ENCODE data around the gene CCDC201.

Gene CCDC201

GRCh38 chr7:45898222-45898621 lies 25.3 kb upstream of the CCDC201 start:
- no peak for TF ChIP-seq CTCF (IDR thresholded peaks at IDR 0.05; ENCODE audit: extremely low read depth, insufficient read depth, missing control alignments)
- in situ Hi-C loops (cut with MboI; ENCODE audit: low pct_unique_long_range_greater_than_20kb, low sequenced_read_pairs, unreplicated experiment) = no loop called here
- no peak for DNase-seq (ENCODE audit: low spot score)

GRCh38 chr7:45897042-45897690 lies 24.3 kb upstream of the CCDC201 start:
- no peak for TF ChIP-seq CTCF (IDR thresholded peaks at IDR 0.05; ENCODE audit: extremely low read depth, insufficient read depth, missing control alignments)
- in situ Hi-C loops (cut with MboI; ENCODE audit: low pct_unique_long_range_greater_than_20kb, low sequenced_read_pairs, unreplicated experiment) = no loop called here
- DNase-seq (ENCODE audit: low spot score) = no peak

- no peak for DNase-seq (ENCODE audit: low spot score)
- in situ Hi-C loops (cut with MboI; ENCODE audit: low pct_unique_long_range_greater_than_20kb, low sequenced_read_pairs, unreplicated experiment) = no loop called here
- TF ChIP-seq CTCF (IDR thresholded peaks at IDR 0.05; ENCODE audit: extremely low read depth, insufficient read depth, missing control alignments) = no peak
Measured at GRCh38 chr7:45894665-45895062, 21.8 kb upstream of the CCDC201 start.

- in situ Hi-C loops (cut with MboI; ENCODE audit: low pct_unique_long_range_greater_than_20kb, low sequenced_read_pairs, unreplicated experiment) = no loop called here
- no peak for TF ChIP-seq CTCF (IDR thresholded peaks at IDR 0.05; ENCODE audit: extremely low read depth, insufficient read depth, missing control alignments)
- no peak for DNase-seq (ENCODE audit: low spot score)
Measured at GRCh38 chr7:45893996-45894664, 21.2 kb upstream of the CCDC201 start.

GRCh38 chr7:45893374-45893995 lies 20.6 kb upstream of the CCDC201 start:
- no peak for DNase-seq (ENCODE audit: low spot score)
- no peak for TF ChIP-seq CTCF (IDR thresholded peaks at IDR 0.05; ENCODE audit: extremely low read depth, insufficient read depth, missing control alignments)
- in situ Hi-C loops (cut with MboI; ENCODE audit: low pct_unique_long_range_greater_than_20kb, low sequenced_read_pairs, unreplicated experiment) = no loop called here

GRCh38 chr7:45892407-45893035 lies 19.6 kb upstream of the CCDC201 start:
- in situ Hi-C loops (cut with MboI; ENCODE audit: low pct_unique_long_range_greater_than_20kb, low sequenced_read_pairs, unreplicated experiment) = no loop called here
- TF ChIP-seq CTCF (IDR thresholded peaks at IDR 0.05; ENCODE audit: extremely low read depth, insufficient read depth, missing control alignments) = no peak
- no peak for DNase-seq (ENCODE audit: low spot score)

Data from GM13977 (cell line).